Measurements from ENCODE around the gene GSTA4. TPM values are rescaled to one million over a fixed set of nuclear protein-coding genes. Genes with fewer than 3 reads are reported as not detected.
"Not testable (repeated sequence)": the region's sequence is repeated elsewhere in the genome, so short reads cannot be mapped to it uniquely, and the experiment has no call there.

The GSTA4 gene
- total and polyA plus RNA-seq, 2 of the 13 experiments (the other 11 are each of a cell fraction or from before 2014, with no cell fraction given): 34.1 to 53.6 TPM

DNA sequence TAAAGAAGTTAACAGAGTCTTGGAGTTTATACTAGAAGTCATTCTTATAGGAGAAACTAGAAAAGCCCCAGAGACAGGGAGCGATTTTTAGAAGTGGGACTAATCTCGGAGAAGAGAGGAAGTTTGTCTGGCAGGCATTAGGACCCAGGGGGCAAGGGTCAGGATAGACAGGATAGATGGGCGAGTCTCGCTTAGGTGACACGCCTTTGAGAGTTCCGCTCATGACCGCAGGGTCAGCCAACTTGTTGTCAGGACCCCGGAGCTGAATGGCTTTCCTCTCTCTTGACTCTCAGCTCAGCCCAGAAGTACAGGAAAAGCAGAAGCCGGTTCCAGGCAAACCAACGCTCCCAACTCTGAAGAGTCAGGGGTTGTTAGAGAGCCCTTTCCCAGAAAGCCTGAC, 34.1 kb downstream of the GSTA4 start (continued):
- TF ChIP-seq ZNF614 (CRISPR knock-in tag; IDR thresholded peaks at IDR 0.05; ENCODE audit: borderline replicate concordance) (peak; percentile 55; the same call in 1 of the 2 replicates), ZNF350 (CRISPR knock-in tag; IDR thresholded peaks at IDR 0.05; ENCODE audit: borderline replicate concordance, low read depth) (0 out of 2 replicates have a peak, but pooled peaks have one; percentile 25), CBX5 (CRISPR knock-in tag; IDR thresholded peaks at IDR 0.05; ENCODE audit: borderline replicate concordance) (0 out of 2 replicates have a peak, but pooled peaks have one; percentile 27), ZNF567 (CRISPR knock-in tag; IDR thresholded peaks at IDR 0.05; ENCODE audit: borderline replicate concordance) (0 out of 2 replicates have a peak, but pooled peaks have one; percentile 43)

DNA sequence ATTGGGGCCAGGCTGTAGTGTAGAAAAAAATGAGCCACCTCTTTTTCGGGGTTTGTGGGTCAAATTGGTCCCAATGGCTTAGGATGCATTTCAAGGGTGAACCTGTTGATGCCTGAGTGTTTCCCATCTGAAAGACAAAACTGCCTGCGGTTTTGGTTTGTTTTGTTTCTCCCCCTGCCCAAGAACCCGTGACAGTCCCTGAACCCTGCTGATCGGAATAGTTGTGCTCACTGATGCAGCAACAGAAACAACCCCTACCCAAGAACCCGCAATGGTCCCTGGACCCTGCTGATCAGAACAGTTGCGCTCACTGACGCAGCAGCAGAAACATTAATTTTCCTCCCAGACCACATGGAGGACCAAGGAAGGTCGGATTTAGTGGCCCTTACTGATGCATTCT, 34.9 kb downstream of the GSTA4 start:
- H3K4me1 ChIP-seq (ENCODE audit: insufficient read depth, low read length): peaks cover 30% of the 10 kb centered on the region
- DNase-seq (ENCODE audit: low spot score); H3K79me2 ChIP-seq (ENCODE audit: insufficient read depth, low read length); H3K4me3 ChIP-seq (replicated peaks in 1 of 3; ENCODE audit: insufficient read depth in 1 of 3, low read depth in 2 of 3, low read length in 3 of 3); H3K27me3 ChIP-seq (ENCODE audit: control insufficient read depth in 1 of 2, insufficient read depth in 2 of 2, low read length in 2 of 2); ATAC-seq; CTCF ChIA-PET (ENCODE audit: low intra/inter-chr PET ratio, low total read pairs); POLR2A ChIA-PET; H2AFZ ChIP-seq (ENCODE audit: low read length); BruUV-seq (replicated peaks); H4K20me1 ChIP-seq (ENCODE audit: insufficient read depth, low read length); H3K9ac ChIP-seq (ENCODE audit: insufficient read depth, low read depth, low read length); H3K27ac ChIP-seq (ENCODE audit: extremely low read length, insufficient read depth, low read length); in situ Hi-C loops (cut with HindIII; ENCODE audit: extremely low pct_ligation_motif_present, low pct_unique_long_range_greater_than_20kb); FAIRE-seq; intact Hi-C loops (cut with micrococcal nuclease; ENCODE audit: unreplicated experiment); H3K36me3 ChIP-seq (replicated peaks in 1 of 2; ENCODE audit: control insufficient read depth in 1 of 2, insufficient read depth in 2 of 2, low read length in 2 of 2); H3K9me3 ChIP-seq (ENCODE audit: low read length); H3K4me2 ChIP-seq (ENCODE audit: low read depth, low read length): not testable (repeated sequence)
- 62% methylated on average over 8 of the region's 8 CpGs for WGBS (ENCODE audit: low lambda C conversion rate)

DNA sequence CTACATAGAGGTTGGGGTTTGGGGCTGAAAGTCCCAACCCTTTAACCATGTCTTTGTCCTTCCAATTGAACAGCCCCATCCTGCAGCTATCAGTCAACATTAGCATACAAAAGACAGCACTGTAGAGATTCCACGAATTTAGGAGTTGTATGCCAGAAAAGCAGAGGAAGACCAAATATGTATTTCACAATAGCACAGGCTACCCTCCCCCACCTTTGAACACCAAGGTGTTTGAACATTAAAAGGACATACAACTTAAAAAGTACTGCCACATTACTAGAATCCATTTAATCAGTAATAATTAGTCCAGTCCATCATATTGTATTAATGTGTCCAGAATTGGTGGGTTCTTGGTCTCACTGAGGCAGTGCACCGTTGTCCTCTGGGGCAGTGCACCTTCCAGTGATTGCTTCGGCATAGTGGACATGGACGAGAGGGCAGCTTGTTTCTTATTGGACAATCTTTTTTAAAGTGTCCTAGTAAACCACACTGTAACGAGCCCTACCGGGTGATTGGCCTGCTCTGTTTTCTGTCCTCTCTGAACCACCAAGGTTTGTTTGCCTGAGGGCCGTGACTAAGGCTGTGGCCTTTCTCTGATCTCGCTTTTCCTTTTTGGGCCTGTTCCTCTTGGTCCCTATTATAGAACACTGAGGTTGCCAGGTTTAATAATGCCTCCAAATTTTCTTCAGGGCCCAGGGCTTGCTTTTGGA, 36.4 kb downstream of the GSTA4 start:
- H3K36me3 ChIP-seq (replicated peaks in 1 of 2; ENCODE audit: control insufficient read depth in 1 of 2, insufficient read depth in 2 of 2, low read length in 2 of 2): no peaks in the 10 kb centered on the region
- DNase-seq (ENCODE audit: low spot score): no peak
- H3K79me2 ChIP-seq (ENCODE audit: insufficient read depth, low read length): no peaks in the 10 kb centered on the region
- no peaks in the 10 kb centered on the region for H3K9me3 ChIP-seq (ENCODE audit: low read length)
- ChIA-PET POLR2A (no interaction called here), CTCF (ENCODE audit: low intra/inter-chr PET ratio, low total read pairs) (no interaction called here)
- H3K9ac ChIP-seq (ENCODE audit: insufficient read depth, low read depth, low read length): no peak overlapping the region
- no TSS peak for BruUV-seq (replicated peaks)
- peak overlapping the region; percentile 33 for H3K4me2 ChIP-seq (ENCODE audit: low read depth, low read length)
- peaks cover 24% of the 10 kb centered on the region for H3K4me1 ChIP-seq (ENCODE audit: insufficient read depth, low read length)
- peak; percentile 37 for FAIRE-seq
- in situ Hi-C loops (cut with HindIII; ENCODE audit: extremely low pct_ligation_motif_present, low pct_unique_long_range_greater_than_20kb) (no loop called here), intact Hi-C loops (cut with micrococcal nuclease; ENCODE audit: unreplicated experiment) (no loop called here)
- H4K20me1 ChIP-seq (ENCODE audit: insufficient read depth, low read length): no peaks in the 10 kb centered on the region
- no peak overlapping the region for H3K27ac ChIP-seq (ENCODE audit: extremely low read length, insufficient read depth, low read length)
- H3K27me3 ChIP-seq (ENCODE audit: control insufficient read depth in 1 of 2, insufficient read depth in 2 of 2, low read length in 2 of 2): peaks cover 0 to 6% of the 10 kb centered on the region in 2 experiments; a peak in 1 of 5 replicates
- TF ChIP-seq GATAD2A (CRISPR knock-in tag; IDR thresholded peaks at IDR 0.05) (no peak), CEBPB (IDR thresholded peaks at IDR 0.05; ENCODE audit: borderline replicate concordance, low read depth, low read length) (peak; percentile 60; the same call in 1 of the 2 replicates)
- TF ChIP-seq, protein P1, sequence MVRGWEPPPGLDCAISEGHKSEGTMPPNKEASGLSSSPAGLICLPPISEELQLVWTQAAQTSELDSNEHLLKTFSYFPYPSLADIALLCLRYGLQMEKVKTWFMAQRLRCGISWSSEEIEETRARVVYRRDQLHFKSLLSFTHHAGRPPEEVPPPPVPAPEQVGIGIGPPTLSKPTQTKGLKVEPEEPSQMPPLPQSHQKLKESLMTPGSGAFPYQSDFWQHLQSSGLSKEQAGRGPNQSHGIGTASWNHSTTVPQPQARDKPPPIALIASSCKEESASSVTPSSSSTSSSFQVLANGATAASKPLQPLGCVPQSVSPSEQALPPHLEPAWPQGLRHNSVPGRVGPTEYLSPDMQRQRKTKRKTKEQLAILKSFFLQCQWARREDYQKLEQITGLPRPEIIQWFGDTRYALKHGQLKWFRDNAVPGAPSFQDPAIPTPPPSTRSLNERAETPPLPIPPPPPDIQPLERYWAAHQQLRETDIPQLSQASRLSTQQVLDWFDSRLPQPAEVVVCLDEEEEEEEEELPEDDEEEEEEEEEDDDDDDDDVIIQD (CRISPR knock-in tag; IDR thresholded peaks at IDR 0.05; ENCODE audit: low read depth): 0 out of 2 replicates have a peak, but pooled peaks have one; percentile 15
- 8% methylated on average over 8 of the region's 8 CpGs for WGBS (ENCODE audit: low lambda C conversion rate)
- H2AFZ ChIP-seq (ENCODE audit: low read length): no peak overlapping the region
- no peak for ATAC-seq
- no peak overlapping the region for H3K4me3 ChIP-seq (replicated peaks in 1 of 3; ENCODE audit: insufficient read depth in 1 of 3, low read depth in 2 of 3, low read length in 3 of 3)
